CD4-positive, alpha-beta T cell treated with Interferon alpha-2 for 1 hour (primary cell): ENCODE measurements around the gene MVB12B.

Experiments
- DNase-seq, 2 donors: peaks; one replicate each; pipeline ENCODE4 v3.0.0-alpha.2; 2020 to 2022

The MVB12B gene

GRCh38 chr9:126363847-126364671, 37.4 kb downstream of the MVB12B start:
- DNase-seq, result no peak

- no peak for DNase-seq
These were observed 39.2 kb downstream of the MVB12B start for GRCh38 chr9:126365780-126366179.

- DNase-seq, result no peak
These were observed 39.9 kb downstream of the MVB12B start for GRCh38 chr9:126366366-126367011.

GRCh38 chr9:126367139-126367538, 40.5 kb downstream of the MVB12B start:
- no peak for DNase-seq

- no peak for DNase-seq
These were observed 41.0 kb downstream of the MVB12B start for GRCh38 chr9:126367616-126368015.

GRCh38 chr9:126368020-126368419, 41.4 kb downstream of the MVB12B start:
- DNase-seq, result no peak

GRCh38 chr9:126371007-126371870, 44.6 kb downstream of the MVB12B start:
- DNase-seq, result no peak

GRCh38 chr9:126372716-126373115, 46.1 kb downstream of the MVB12B start:
- DNase-seq, result no peak

- DNase-seq, result no peak
These were observed 46.6 kb downstream of the MVB12B start for GRCh38 chr9:126373241-126373640.

GRCh38 chr9:126374366-126374781, 47.7 kb downstream of the MVB12B start:
- DNase-seq, result no peak

- no peak for DNase-seq
These were observed 48.8 kb downstream of the MVB12B start for GRCh38 chr9:126375386-126375785.

GRCh38 chr9:126376311-126377175, 49.9 kb downstream of the MVB12B start:
- DNase-seq, result no peak

- no peak for DNase-seq
These were observed 50.5 kb downstream of the MVB12B start for GRCh38 chr9:126377176-126377509.

- DNase-seq, result no peak
These were observed 50.9 kb downstream of the MVB12B start for GRCh38 chr9:126377536-126377935.

GRCh38 chr9:126378761-126379160, 52.1 kb downstream of the MVB12B start:
- DNase-seq, result no peak

GRCh38 chr9:126379661-126380360, 53.2 kb downstream of the MVB12B start:
- no peak for DNase-seq

GRCh38 chr9:126380447-126380846, 53.8 kb downstream of the MVB12B start:
- DNase-seq, result no peak

GRCh38 chr9:126381195-126381594, 54.6 kb downstream of the MVB12B start:
- no peak for DNase-seq

- no peak for DNase-seq
These were observed 56.9 kb downstream of the MVB12B start for GRCh38 chr9:126383406-126384046.

- DNase-seq, result no peak
These were observed 58.3 kb downstream of the MVB12B start for GRCh38 chr9:126384926-126385325.

- no peak for DNase-seq
These were observed 59.5 kb downstream of the MVB12B start for GRCh38 chr9:126386088-126386487.
